GM10248 (cell line): ENCODE data around the gene PI4KA.
A peak's percentile ranks its signal among the peaks of the same experiment; 100 is the strongest.
"Not testable (repeated sequence)": the region's sequence is repeated elsewhere in the genome, so short reads cannot be mapped to it uniquely, and the experiment has no call there.

ENCODE experiments used
- CTCF ChIA-PET: fragments of 300-600 bp; sonication (Branson Sonifier 250); formaldehyde crosslinking; extraction: SDS; loops from one replicate; lab custom pipeline; 2021; ENCODE audit warnings: antibody characterized with exemption; lab: Yijun Ruan, JAX
- POLR2A ChIA-PET: fragments of 350-650 bp; sonication (Branson Sonifier 250); formaldehyde crosslinking; extraction: SDS; loops from one replicate; lab custom pipeline; 2020; ENCODE audit warnings: antibody characterized with exemption; lab: Yijun Ruan, JAX
- DNase-seq: peaks from one replicate; pipeline ENCODE4 v3.0.0; 2012; ENCODE audit errors: extremely low spot score
- CTCF ChIP-seq: IDR thresholded peaks from 2 replicates; pipeline ENCODE4 v1.5.1; 2012; ENCODE audit warnings: mild to moderate bottlenecking, low read depth; ENCODE audit errors: extremely low read depth, missing control alignments, control extremely low read depth

Gene PI4KA

GRCh38 chr22:20703816-20704609 lies 154.6 kb downstream of the PI4KA start:
- POLR2A ChIA-PET, result not testable (repeated sequence)
- CTCF ChIA-PET, result interaction anchor here (0.7 to 1.6 kb wide), 4 partner anchors 39 to 97 kb away, joined by 3 to 4 read pairs (median 3); no protein-coding TSS in a partner anchor
- DNase-seq, result peak; percentile 7

GRCh38 chr22:20703414-20703806 lies 155.2 kb downstream of the PI4KA start:
- POLR2A ChIA-PET, DNase-seq: not testable (repeated sequence)
- CTCF ChIA-PET, result interaction anchor here (1.1 to 1.4 kb wide), 2 partner anchors 81 to 95 kb away, joined by 3 read pairs; no protein-coding TSS in a partner anchor

GRCh38 chr22:20702546-20703413 lies 155.8 kb downstream of the PI4KA start:
- CTCF ChIA-PET, result interaction anchor here (1.1 to 1.4 kb wide), 2 partner anchors 82 to 94 kb away, joined by 3 read pairs; no protein-coding TSS in a partner anchor
- DNase-seq, result peak; percentile 94
- POLR2A ChIA-PET, result not testable (repeated sequence)

- POLR2A ChIA-PET, DNase-seq: not testable (repeated sequence)
- CTCF ChIA-PET, result interaction anchor here (0.7 to 1.4 kb wide), 2 partner anchors 94 to 210 kb away, joined by 3 read pairs; no protein-coding TSS in a partner anchor
Measured at GRCh38 chr22:20702175-20702545, 156.5 kb downstream of the PI4KA start.

- CTCF ChIA-PET, result interaction anchor here (0.7 kb wide), 1 partner anchor 209 kb away, joined by 3 read pairs; no protein-coding TSS in a partner anchor
- DNase-seq, POLR2A ChIA-PET: not testable (repeated sequence)
Measured at GRCh38 chr22:20701680-20702136, 156.9 kb downstream of the PI4KA start.

- POLR2A ChIA-PET, result interaction anchor here (0.5 kb wide), 1 partner anchor 858 kb away, joined by 5 read pairs; no protein-coding TSS in a partner anchor
- CTCF ChIA-PET, DNase-seq: not testable (repeated sequence)
Measured at GRCh38 chr22:20700347-20700746, 158.3 kb downstream of the PI4KA start.

GRCh38 chr22:20699856-20700255 lies 158.8 kb downstream of the PI4KA start:
- CTCF ChIA-PET, DNase-seq, POLR2A ChIA-PET: not testable (repeated sequence)

- POLR2A ChIA-PET, result not testable (repeated sequence)
- CTCF ChIA-PET, result interaction anchor here (0.7 kb wide), 1 partner anchor 89 kb away, joined by 3 read pairs; no protein-coding TSS in a partner anchor
- peak; percentile 66 for TF ChIP-seq CTCF
- peak; percentile 61 for DNase-seq
Measured at GRCh38 chr22:20697481-20698113, 161.0 kb downstream of the PI4KA start.

GRCh38 chr22:20696056-20696455 lies 162.6 kb downstream of the PI4KA start:
- POLR2A ChIA-PET, CTCF ChIA-PET, DNase-seq: not testable (repeated sequence)

GRCh38 chr22:20695205-20695604 lies 163.4 kb downstream of the PI4KA start:
- DNase-seq, CTCF ChIA-PET, POLR2A ChIA-PET: not testable (repeated sequence)

- POLR2A ChIA-PET, DNase-seq, CTCF ChIA-PET: not testable (repeated sequence)
Measured at GRCh38 chr22:20694256-20694655, 164.4 kb downstream of the PI4KA start.

GRCh38 chr22:20692926-20693325 lies 165.7 kb downstream of the PI4KA start:
- CTCF ChIA-PET, result interaction anchor here (1.6 kb wide), 1 partner anchor 87 kb away, joined by 5 read pairs; no protein-coding TSS in a partner anchor
- DNase-seq, POLR2A ChIA-PET: not testable (repeated sequence)

- POLR2A ChIA-PET, CTCF ChIA-PET, DNase-seq: not testable (repeated sequence)
Measured at GRCh38 chr22:20690586-20691317, 167.9 kb downstream of the PI4KA start.

- DNase-seq, CTCF ChIA-PET, POLR2A ChIA-PET: not testable (repeated sequence)
Measured at GRCh38 chr22:20687356-20688172, 171.0 kb downstream of the PI4KA start.
